HG02981 (cell line): ENCODE data around the gene KIF21A.

Experiments used
- ATAC-seq: cut with Tn5 transposase; IDR thresholded peaks from one replicate; pipeline ENCODE4 v1.9.1; 2021; ENCODE audit warnings: mild to moderate bottlenecking, moderate library complexity; ENCODE audit not compliant: unreplicated experiment

KIF21A gene

DNA sequence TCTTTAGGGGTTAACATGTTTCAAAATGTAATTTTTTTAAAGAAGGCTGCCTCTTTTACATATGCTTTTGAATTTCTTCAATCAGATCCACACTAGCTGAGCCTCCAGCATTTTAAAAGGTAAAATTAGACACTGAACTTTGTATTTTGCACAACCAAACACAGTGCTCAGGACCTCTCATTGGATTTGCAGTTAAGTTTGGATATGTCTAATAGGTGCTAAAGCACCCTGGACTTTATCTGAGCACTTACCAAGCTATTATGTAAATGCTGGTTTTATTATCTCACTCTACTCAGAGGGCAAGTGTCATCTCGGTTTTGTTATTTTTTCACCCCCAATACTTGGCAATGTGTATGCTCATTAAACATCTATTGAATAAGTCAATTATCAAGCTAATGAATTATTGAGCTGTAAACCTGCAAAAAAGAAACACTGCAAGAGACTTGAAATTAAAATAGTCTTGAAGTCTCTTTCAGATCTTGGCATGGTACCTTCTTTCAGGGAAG lies 150.7 kb downstream of the KIF21A start:
- ATAC-seq = no peak

GRCh38 chr12:39287817-39288216 lies 155.1 kb downstream of the KIF21A start:
- no peak for ATAC-seq

DNA sequence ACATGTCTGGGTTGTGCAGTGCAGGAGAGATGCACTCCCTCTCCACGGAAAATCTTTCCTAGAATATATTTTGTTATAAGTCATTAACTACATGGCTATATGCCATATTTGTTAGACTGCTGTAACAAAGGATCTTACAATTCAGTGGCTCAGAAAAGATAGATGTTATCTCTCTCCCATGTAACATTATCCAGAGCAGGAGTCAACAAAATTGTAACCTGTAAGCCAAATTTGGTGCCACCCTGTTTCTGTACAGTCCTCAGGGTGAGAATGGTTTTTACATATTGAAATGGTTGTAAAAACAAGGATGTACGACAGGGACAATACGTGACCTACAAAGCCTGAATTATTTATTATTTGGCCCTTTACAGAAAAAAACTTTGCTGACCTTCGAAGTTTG lies 155.5 kb downstream of the KIF21A start:
- no peak for ATAC-seq

DNA sequence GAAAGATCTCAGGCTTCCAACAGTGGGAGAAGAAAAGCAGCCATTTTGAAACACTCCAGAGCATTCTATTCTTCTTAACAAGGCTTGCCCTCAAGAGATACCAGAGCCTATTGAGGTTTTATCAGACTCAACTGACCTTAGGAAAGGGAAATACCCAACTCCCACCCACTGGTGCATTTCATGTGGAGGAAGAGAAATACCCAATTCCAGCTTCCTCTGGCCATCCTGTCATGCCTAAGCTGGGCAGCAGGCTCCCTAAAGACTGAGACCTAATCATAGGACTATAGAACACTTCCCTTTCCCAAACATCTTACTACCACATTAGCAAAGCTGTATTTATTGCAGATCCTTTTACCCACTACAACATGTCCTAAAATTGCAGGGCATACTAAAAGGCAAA lies 164.5 kb downstream of the KIF21A start:
- ATAC-seq = no peak

DNA sequence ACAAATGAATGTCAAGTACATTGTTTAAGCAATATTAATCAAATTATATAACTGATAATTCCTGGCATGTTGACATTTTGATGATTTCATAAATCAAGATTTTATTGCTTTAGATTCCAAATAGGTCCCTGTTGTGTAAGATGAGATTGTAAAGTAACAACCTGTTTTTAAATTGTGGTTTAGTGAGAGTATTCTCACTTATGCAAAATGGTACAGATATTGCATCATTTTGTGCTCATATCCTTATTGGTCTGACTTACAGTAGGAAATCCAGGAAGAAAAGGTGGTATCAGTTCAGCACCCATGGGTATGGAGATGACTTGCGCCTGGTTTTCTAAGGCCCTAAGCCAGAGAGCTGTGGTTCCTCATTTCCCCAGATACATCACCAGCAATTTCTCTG lies 165.5 kb downstream of the KIF21A start:
- peak; percentile 46 for ATAC-seq

GRCh38 chr12:39275846-39276245 lies 167.1 kb downstream of the KIF21A start:
- no peak for ATAC-seq

- no peak for ATAC-seq
Observed at GRCh38 chr12:39272871-39273655, 169.9 kb downstream of the KIF21A start.

- no peak for ATAC-seq
Observed at GRCh38 chr12:39269492-39269891, 173.4 kb downstream of the KIF21A start.

DNA sequence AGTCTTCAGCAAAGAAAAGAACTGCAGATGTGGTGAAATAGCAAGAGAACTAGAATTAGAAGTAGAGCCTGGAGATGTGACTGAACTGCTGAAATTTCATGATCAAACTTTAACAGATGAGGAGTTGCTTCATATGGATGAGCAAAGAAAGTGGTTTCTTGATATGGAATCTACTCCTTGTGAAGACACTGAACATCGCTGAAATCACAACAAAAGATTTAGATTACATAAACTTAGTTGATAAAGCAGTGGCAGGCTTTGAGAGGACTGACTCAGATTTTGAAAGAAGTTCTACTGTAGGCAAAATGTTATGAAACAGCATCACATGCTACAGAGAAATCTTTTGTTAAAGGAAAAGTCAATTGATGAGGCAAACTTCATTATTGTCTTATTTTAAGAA lies 175.0 kb downstream of the KIF21A start:
- no peak for ATAC-seq

GRCh38 chr12:39252628-39253027 lies 190.3 kb downstream of the KIF21A start:
- no peak for ATAC-seq
